Endothelial cell of umbilical vein (primary cell): ENCODE measurements around the gene RTL5. TPM values are rescaled to one million over a fixed set of nuclear protein-coding genes. Genes with fewer than 3 reads are reported as not detected.

Source experiments
- BruUV-seq: library from RNA; stranded (reverse); fragments of 400-500 nt; replicated peaks from 2 replicates; lab custom pipeline; 2021; lab: Mats Ljungman, UMichigan
- CTCF ChIA-PET: fragments of 300-600, 350-600 bp; sonication (Branson Sonifier 250); formaldehyde crosslinking; loops from one replicate; lab custom pipeline; 2021; ENCODE audit warnings: antibody characterized with exemption, inconsistent platforms; lab: Charles Lee
- POLR2A ChIA-PET: fragments of 300-600, 350-600 bp; sonication (Branson Sonifier 250); formaldehyde crosslinking; loops from one replicate; lab custom pipeline; 2021; ENCODE audit warnings: antibody characterized with exemption, inconsistent platforms; lab: Charles Lee
- DNase-seq: peaks from one replicate; pipeline ENCODE4 v3.0.0-alpha.2; 2011; ENCODE audit warnings: low read depth, low spot score
- FAIRE-seq: peaks from 2 replicates; lab custom pipeline; 2011; peaks lifted over from hg19 to GRCh38; lab: Jason Lieb, UNC
- H2AFZ ChIP-seq: 2 replicates; pipeline ENCODE4 v1.6.0; 2012; ENCODE audit warnings: low read depth, low read length, control low read depth, inconsistent platforms
- H3K27ac ChIP-seq: 2 replicates; pipeline ENCODE4 v1.5.1; 2011; ENCODE audit warnings: low read depth, mild to moderate bottlenecking, control low read depth, low read length, moderate library complexity; ENCODE audit not compliant: insufficient read depth
- H3K27me3 ChIP-seq, 2 experiments: 2 replicates each; pipeline versions ENCODE4 v1.6.0 to v1.6.1; 2011; ENCODE audit warnings: low read length in 2 of 2, mixed read lengths in 1 of 2; ENCODE audit not compliant: control insufficient read depth in 2 of 2, insufficient read depth in 2 of 2
- H3K36me3 ChIP-seq, 2 experiments: 2 replicates in 1 of 2; 3 replicates in 1 of 2; pipeline ENCODE4 v1.5.1; 2011; ENCODE audit warnings: low read length in 2 of 2, mild to moderate bottlenecking in 1 of 2, moderate library complexity in 1 of 2; ENCODE audit not compliant: control insufficient read depth in 2 of 2, insufficient read depth in 2 of 2; ENCODE audit errors: extremely low read depth in 1 of 2
- H3K4me1 ChIP-seq: 3 replicates; pipeline ENCODE4 v1.5.1; 2011; ENCODE audit warnings: mild to moderate bottlenecking, low read length; ENCODE audit not compliant: control insufficient read depth, insufficient read depth; ENCODE audit errors: extremely low read depth
- H3K4me2 ChIP-seq: 2 replicates; pipeline ENCODE4 v1.6.1; 2011; ENCODE audit warnings: low read length, control low read depth, mixed read lengths; ENCODE audit not compliant: insufficient read depth
- H3K4me3 ChIP-seq, 3 experiments: fragments of 200-600 bp in 1 of 3; sonication (generic), shearing (Covaris generic) in 1 of 3; replicated peaks in 1 of 3; 2 replicates each; pipeline ENCODE4 v1.5.1; 2011 to 2016; ENCODE audit warnings: control low read depth in 3 of 3, low read length in 3 of 3, mild to moderate bottlenecking in 2 of 3, inconsistent platforms in 1 of 3, low read depth in 1 of 3, moderate library complexity in 1 of 3; ENCODE audit not compliant: insufficient read depth in 1 of 3
- H3K79me2 ChIP-seq: 2 replicates; pipeline ENCODE4 v1.6.0; 2012; ENCODE audit warnings: low read length, inconsistent platforms; ENCODE audit not compliant: control insufficient read depth, insufficient read depth
- H3K9ac ChIP-seq: replicated peaks from 2 replicates; pipeline ENCODE3; 2011; ENCODE audit warnings: low read length, control low read depth; ENCODE audit not compliant: insufficient read depth; ENCODE audit errors: extremely low read depth
- H3K9me1 ChIP-seq: replicated peaks from 3 replicates; pipeline ENCODE4 v1.6.0; 2011; ENCODE audit warnings: mild to moderate bottlenecking, low read length; ENCODE audit not compliant: control insufficient read depth, insufficient read depth; ENCODE audit errors: extremely low read depth
- H3K9me3 ChIP-seq: replicated peaks from 2 replicates; pipeline ENCODE4 v1.5.1; 2012; ENCODE audit warnings: low read length, inconsistent platforms; ENCODE audit not compliant: control insufficient read depth, insufficient read depth
- H4K20me1 ChIP-seq: replicated peaks from 2 replicates; pipeline ENCODE3; 2011; ENCODE audit warnings: mild to moderate bottlenecking, low read length; ENCODE audit not compliant: control insufficient read depth, insufficient read depth; ENCODE audit errors: extremely low read depth
- EZH2 ChIP-seq: IDR thresholded peaks from 2 replicates; pipeline ENCODE4 v1.6.1; 2012; ENCODE audit warnings: borderline replicate concordance, low read depth, mild to moderate bottlenecking, moderate library complexity, low read length, inconsistent platforms; ENCODE audit not compliant: severe bottlenecking
- FOS ChIP-seq: IDR thresholded peaks from 2 replicates; pipeline ENCODE4 v1.6.1; 2011; ENCODE audit warnings: mild to moderate bottlenecking, low read length, moderate library complexity, borderline replicate concordance; ENCODE audit not compliant: insufficient read depth
- GATA2 ChIP-seq: IDR thresholded peaks from 2 replicates; pipeline ENCODE4 v1.7.0; 2011; ENCODE audit warnings: low read depth, mild to moderate bottlenecking, moderate library complexity, mixed read lengths, low read length; ENCODE audit not compliant: insufficient read length, insufficient read depth
- JUN ChIP-seq: IDR thresholded peaks from 2 replicates; pipeline ENCODE4 v1.6.1; 2011; ENCODE audit warnings: borderline replicate concordance, low read depth; ENCODE audit not compliant: insufficient read length, insufficient read depth
- MYC ChIP-seq: IDR thresholded peaks from one replicate; pipeline ENCODE4 v1.6.1; 2011; ENCODE audit warnings: mild to moderate bottlenecking, low read depth, low read length
- POLR2A ChIP-seq: IDR thresholded peaks from 2 replicates; pipeline ENCODE4 v1.6.1; 2012; ENCODE audit warnings: low read depth, mild to moderate bottlenecking, control low read depth, low read length
- POLR2AphosphoS5 ChIP-seq: IDR thresholded peaks from 2 replicates; pipeline ENCODE4 v1.6.1; 2012; ENCODE audit warnings: low read depth, mild to moderate bottlenecking, control low read depth, low read length, moderate library complexity; ENCODE audit not compliant: insufficient read depth
- dilution Hi-C: fragments of 300-500 bp; cut with MboI; formaldehyde crosslinking; loops from one replicate; pipeline ENCODE4 v1.15.0; 2019; ENCODE audit warnings: low sequenced_read_pairs; ENCODE audit not compliant: extremely low pct_ligation_motif_present
- intact Hi-C: fragments of 100-400 bp; cut with micrococcal nuclease; formaldehyde crosslinking; loops from one replicate; pipeline ENCODE4 v1.10.0; 2022
- polyA plus RNA-seq, 4 experiments: library from polyadenylated mRNA; depleted of rRNA in 3 of 4; stranded (reverse) in 3 of 4; unstranded in 1 of 4; fragments of >200 nt; gene quantifications; 2 replicates each; pipeline versions ENCODE4 v1.2.1 to v1.2.3, GENCODE V29; 2011 to 2012; ENCODE audit warnings: missing spikeins in 1 of 4
- total RNA-seq: library from RNA; stranded (reverse); gene quantifications from 2 replicates; pipeline ENCODE4 v1.2.3, GENCODE V29; 2021
- TF ChIP-seq, protein P1 (sequence below): IDR thresholded peaks from 2 replicates; pipeline ENCODE4 v1.6.1; 2011; ENCODE audit not compliant: insufficient read depth, insufficient read length
- TF ChIP-seq, protein P2 (sequence below), 2 donors: IDR thresholded peaks; 1 replicate in 1 of 2; 2 replicates in 1 of 2; pipeline ENCODE4 v1.5.1; 2011; ENCODE audit warnings: low read length in 2 of 2, mild to moderate bottlenecking in 2 of 2, moderate library complexity in 2 of 2, control low read depth in 1 of 2, inconsistent platforms in 1 of 2, low read depth in 1 of 2; ENCODE audit not compliant: insufficient read depth in 1 of 2; ENCODE audit errors: extremely low read depth in 1 of 2

RTL5 gene
- total and polyA plus RNA-seq, 2 donors (not counting 3 experiments of a cell fraction or from before 2014, with no cell fraction given), result 1.0 to 1.7 TPM

DNA sequence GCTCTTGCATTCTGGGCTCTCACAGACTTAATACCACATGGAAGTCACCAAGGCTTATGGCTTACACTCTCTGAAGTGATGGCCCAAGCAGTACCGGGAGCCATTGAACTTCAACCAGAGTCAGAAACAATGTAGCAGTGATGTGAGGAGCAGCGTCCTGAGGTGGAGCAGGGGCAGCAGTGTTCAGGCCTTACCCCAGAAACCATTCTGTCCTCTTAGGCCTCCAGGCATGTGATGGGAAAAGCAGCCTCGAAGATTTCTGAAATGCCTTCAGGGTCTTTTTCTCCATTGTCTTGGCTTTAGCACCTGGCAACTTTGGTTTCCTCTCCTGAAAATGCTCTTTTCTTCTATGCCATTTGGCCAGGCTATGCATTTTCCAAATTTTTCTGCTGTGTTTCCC lies 27.1 kb upstream of the RTL5 start:
- CTCF ChIA-PET, result no interaction called here
- FAIRE-seq, result no peak
- H3K9me1 ChIP-seq, result no peaks in the 10 kb centered on the region

DNA sequence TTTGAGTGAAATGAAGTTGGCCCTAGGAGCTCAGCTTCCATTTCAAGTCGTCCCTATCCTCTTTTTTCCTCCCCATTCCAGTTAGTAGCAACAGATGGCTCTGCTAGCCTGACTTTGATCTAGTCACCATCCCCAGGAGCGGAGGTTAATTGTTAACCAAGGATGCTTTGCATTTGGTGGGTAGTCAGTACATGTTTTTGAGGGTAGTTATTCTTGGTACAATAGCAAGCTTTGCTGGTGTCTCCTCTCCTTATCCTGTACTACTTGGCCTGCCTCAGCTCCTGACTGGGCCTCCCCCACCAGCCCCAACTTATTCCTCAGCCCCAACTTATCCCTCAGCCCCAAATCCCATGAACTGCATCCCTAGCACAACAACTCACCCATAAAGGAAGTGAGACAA lies 14.8 kb upstream of the RTL5 start:
- Histone ChIP-seq H3K4me2 (no peak overlapping the region), H3K4me3 (no peak overlapping the region), H3K27ac (no peak overlapping the region), H3K27me3 (no peaks in the 10 kb centered on the region), H3K9ac (no peak overlapping the region), H2AFZ (no peak overlapping the region), H4K20me1 (no peaks in the 10 kb centered on the region), H3K79me2 (no peaks in the 10 kb centered on the region), H3K9me3 (no peaks in the 10 kb centered on the region), H3K9me1 (no peaks in the 10 kb centered on the region), H3K36me3 (peaks cover 0 to 7% of the 10 kb centered on the region in 2 experiments), H3K4me1 (peaks cover 5% of the 10 kb centered on the region)
- CTCF ChIA-PET, result no interaction called here
- BruUV-seq, result no TSS peak
- no peak for DNase-seq
- intact Hi-C loops (no loop called here), dilution Hi-C loops (no loop called here)
- POLR2A ChIA-PET, result no interaction called here
- FAIRE-seq, result no peak
- TF ChIP-seq GATA2 (no peak), FOS (no peak), JUN (no peak), POLR2A (no peak), EZH2 (no peak), POLR2AphosphoS5 (no peak), MYC (no peak)
- TF ChIP-seq, protein P1, sequence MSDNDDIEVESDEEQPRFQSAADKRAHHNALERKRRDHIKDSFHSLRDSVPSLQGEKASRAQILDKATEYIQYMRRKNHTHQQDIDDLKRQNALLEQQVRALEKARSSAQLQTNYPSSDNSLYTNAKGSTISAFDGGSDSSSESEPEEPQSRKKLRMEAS, result no peak
- TF ChIP-seq, protein P2, sequence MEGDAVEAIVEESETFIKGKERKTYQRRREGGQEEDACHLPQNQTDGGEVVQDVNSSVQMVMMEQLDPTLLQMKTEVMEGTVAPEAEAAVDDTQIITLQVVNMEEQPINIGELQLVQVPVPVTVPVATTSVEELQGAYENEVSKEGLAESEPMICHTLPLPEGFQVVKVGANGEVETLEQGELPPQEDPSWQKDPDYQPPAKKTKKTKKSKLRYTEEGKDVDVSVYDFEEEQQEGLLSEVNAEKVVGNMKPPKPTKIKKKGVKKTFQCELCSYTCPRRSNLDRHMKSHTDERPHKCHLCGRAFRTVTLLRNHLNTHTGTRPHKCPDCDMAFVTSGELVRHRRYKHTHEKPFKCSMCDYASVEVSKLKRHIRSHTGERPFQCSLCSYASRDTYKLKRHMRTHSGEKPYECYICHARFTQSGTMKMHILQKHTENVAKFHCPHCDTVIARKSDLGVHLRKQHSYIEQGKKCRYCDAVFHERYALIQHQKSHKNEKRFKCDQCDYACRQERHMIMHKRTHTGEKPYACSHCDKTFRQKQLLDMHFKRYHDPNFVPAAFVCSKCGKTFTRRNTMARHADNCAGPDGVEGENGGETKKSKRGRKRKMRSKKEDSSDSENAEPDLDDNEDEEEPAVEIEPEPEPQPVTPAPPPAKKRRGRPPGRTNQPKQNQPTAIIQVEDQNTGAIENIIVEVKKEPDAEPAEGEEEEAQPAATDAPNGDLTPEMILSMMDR (IDR thresholded peaks at IDR 0.05; ENCODE audit: extremely low read depth in 1 of 2, insufficient read depth in 1 of 2, low read depth in 1 of 2, low read length in 2 of 2), result no peak

More for the DNA sequence above, 27.1 kb upstream of the RTL5 start:
- POLR2A ChIA-PET, result no interaction called here
- no peak for DNase-seq
- Histone ChIP-seq H3K4me2 (no peak overlapping the region), H3K27me3 (no peaks in the 10 kb centered on the region), H3K4me1 (no peaks in the 10 kb centered on the region), H4K20me1 (no peaks in the 10 kb centered on the region), H3K4me3 (no peak overlapping the region), H3K79me2 (no peaks in the 10 kb centered on the region), H3K9me3 (no peaks in the 10 kb centered on the region), H3K36me3 (no peaks in the 10 kb centered on the region), H3K9ac (no peak overlapping the region), H2AFZ (no peak overlapping the region), H3K27ac (no peak overlapping the region)
- dilution Hi-C loops (no loop called here), intact Hi-C loops (no loop called here)
- BruUV-seq, result no TSS peak
- no peak for TF ChIP-seq EZH2
- TF ChIP-seq, protein P1, result no peak
